ENCODE measurements around the gene SLAMF9.

SLAMF9 gene

DNA sequence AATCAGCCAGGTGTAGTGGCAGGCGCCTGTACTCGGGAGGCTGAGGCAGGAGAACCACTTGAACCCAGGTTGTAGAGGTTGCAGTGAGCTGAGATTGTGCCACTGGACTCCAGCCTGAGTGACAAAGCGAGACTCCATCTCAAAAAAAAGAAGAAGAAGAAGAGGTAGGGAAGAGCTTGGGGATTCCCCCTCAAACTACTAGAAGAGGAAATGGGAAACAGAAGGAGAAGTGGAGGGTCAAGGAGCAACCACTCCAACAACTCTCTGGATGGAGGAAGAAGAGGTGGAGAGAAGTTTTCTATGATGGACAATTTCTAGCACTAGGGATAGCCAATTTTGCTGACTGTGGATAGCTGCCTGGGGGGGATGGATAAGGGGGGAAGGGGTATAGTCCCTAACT, 14.9 kb upstream of the SLAMF9 start:
- TF ChIP-seq ZFX (IDR thresholded peaks at IDR 0.05; ENCODE audit: borderline replicate concordance), result no peak
- TF ChIP-seq, protein P1, sequence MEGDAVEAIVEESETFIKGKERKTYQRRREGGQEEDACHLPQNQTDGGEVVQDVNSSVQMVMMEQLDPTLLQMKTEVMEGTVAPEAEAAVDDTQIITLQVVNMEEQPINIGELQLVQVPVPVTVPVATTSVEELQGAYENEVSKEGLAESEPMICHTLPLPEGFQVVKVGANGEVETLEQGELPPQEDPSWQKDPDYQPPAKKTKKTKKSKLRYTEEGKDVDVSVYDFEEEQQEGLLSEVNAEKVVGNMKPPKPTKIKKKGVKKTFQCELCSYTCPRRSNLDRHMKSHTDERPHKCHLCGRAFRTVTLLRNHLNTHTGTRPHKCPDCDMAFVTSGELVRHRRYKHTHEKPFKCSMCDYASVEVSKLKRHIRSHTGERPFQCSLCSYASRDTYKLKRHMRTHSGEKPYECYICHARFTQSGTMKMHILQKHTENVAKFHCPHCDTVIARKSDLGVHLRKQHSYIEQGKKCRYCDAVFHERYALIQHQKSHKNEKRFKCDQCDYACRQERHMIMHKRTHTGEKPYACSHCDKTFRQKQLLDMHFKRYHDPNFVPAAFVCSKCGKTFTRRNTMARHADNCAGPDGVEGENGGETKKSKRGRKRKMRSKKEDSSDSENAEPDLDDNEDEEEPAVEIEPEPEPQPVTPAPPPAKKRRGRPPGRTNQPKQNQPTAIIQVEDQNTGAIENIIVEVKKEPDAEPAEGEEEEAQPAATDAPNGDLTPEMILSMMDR (IDR thresholded peaks at IDR 0.05), result no peak
- no peak overlapping the region for H3K27ac ChIP-seq

DNA sequence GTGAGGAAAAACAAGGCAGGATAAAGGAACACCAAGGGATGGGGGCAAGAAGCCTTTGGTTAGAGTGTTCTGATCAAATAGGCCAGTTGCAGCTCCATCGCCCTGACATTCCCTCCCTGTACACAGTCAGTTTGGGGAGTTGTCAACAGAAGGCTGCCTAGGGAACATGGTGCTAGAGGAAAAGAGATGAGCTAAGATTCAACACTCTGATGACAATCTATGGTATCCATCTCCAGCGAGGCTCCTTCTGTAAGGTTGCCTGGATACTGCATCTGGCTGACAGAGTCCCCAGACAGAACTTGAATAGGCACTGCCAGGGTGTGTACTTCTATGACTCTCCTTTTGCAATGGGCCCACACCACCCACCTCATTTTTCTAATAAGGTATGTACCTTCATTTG, 11.2 kb upstream of the SLAMF9 start:
- no peak overlapping the region for H3K27ac ChIP-seq
- no peak for TF ChIP-seq ZFX (IDR thresholded peaks at IDR 0.05; ENCODE audit: borderline replicate concordance)
- TF ChIP-seq, protein P1 (IDR thresholded peaks at IDR 0.05), result no peak

DNA sequence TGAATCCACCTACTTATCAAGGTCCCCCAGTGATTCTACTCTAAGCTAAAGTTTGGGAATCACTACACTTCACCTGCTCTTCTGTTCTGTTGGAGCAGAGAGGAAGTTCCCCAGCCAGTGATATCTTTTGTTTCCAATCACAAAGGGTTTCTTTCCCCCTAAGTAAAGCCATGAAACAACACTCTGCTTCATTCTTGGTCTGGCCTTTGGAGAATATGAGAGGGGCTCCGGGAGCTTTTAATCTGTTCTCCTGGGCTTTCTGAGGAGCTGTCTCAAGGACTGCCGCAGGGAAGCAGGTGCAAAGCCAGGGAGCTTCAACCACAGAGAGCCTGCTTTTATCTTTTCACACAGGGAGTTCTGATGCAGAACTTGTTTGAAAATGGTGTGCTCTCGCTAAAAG, 10.1 kb upstream of the SLAMF9 start:
- H3K27ac ChIP-seq, result no peak overlapping the region
- TF ChIP-seq, protein P1 (IDR thresholded peaks at IDR 0.05), result no peak
- TF ChIP-seq ZFX (IDR thresholded peaks at IDR 0.05; ENCODE audit: borderline replicate concordance), result no peak

DNA sequence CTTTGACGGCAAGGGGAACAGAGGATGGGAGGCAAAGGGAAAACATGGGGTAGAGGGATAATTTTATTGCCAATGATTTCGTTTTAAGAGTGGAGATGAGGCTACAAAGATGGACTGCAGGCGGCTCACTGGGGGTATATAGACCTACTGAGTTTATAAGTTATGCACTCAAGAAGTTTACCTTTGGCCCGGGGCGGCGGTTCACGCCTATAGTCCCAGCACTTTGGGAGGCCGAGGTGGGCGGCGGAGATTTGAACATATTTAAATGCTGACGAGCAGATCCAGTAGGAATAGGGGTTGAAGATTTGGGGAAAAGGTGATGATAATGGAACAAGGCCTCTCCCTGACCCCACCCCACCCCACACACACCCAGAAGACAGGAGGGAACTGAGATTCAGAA, 8.1 kb upstream of the SLAMF9 start:
- TF ChIP-seq, protein P1 (IDR thresholded peaks at IDR 0.05), result no peak
- no peak for TF ChIP-seq ZFX (IDR thresholded peaks at IDR 0.05; ENCODE audit: borderline replicate concordance)
- H3K27ac ChIP-seq, result no peak overlapping the region

DNA sequence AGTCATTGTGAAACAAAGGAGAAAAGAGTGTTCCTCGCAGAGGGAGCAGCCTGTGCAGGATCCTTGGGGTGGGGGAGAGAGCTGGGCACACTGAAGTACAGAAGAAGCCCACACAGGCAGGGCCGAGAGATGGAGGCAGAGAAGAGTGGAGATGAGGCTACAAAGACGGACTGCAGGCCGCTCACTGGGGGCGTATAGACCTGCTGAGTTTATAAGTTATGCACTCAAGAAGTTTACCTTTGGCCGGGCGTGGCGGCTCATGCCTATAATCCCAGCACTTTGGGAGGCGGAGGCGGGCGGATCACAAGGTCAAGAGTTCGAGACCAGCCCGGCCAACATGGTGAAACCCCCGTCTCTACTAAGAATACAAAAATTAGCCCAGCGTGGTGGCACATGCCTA, 7.6 kb upstream of the SLAMF9 start:
- H3K27ac ChIP-seq, result no peak overlapping the region
- no peak for TF ChIP-seq ZFX (IDR thresholded peaks at IDR 0.05; ENCODE audit: borderline replicate concordance)
- TF ChIP-seq, protein P1 (IDR thresholded peaks at IDR 0.05), result no peak

DNA sequence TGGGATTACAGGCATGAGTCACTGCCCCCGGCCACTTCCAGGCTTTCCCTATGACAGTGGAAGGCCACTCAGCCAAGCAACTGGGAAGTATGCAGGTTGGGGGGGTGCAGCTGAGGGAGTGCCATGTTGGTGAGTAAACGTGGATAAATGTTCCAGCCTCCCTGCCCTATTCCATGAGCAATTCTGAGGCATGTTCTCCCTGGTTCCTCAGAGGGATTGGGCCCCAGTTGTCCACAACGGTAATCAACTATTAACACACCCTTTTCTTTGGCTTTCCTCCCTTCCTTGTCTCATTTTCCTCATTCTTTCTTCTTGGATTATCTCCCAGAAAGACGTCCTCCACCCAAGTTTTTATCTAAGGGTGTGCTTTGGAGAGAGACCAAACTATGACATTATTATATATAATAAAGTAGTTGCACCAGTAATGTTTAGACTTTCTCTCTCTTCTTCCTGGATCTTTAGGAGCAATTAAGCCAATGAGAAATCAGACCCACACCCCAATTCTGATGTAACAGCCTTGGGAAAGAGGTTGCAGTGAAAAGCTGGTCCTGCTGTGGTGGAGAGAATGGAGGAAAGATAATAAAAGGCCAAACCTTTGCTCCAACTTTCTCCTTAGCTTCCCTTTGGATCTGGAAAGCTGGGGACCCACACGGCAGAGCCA, 6.8 kb upstream of the SLAMF9 start:
- H3K27ac ChIP-seq, result no peak overlapping the region
- TF ChIP-seq, protein P1 (IDR thresholded peaks at IDR 0.05), result no peak
- no peak for TF ChIP-seq ZFX (IDR thresholded peaks at IDR 0.05; ENCODE audit: borderline replicate concordance)

DNA sequence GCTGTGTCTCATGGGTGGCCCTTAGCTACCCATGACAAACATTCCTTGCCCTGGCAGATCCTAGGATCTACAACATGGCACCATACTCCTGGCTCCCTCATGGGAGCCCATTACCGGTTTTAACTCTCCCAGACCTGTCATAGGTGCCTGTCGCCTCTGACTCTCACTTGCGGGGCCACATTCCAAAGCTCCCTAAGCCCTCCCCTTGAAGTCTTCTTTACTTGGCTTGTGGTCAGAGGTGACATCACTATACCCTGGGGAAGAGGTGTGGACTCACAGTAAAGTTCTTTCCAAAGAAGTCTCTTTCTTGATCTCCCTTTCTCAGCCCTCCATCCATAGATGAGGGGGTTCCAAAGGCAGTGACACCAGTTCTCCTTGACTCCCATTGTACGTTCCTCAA, 5.4 kb upstream of the SLAMF9 start:
- no peak overlapping the region for H3K27ac ChIP-seq
- TF ChIP-seq, protein P1 (IDR thresholded peaks at IDR 0.05), result no peak
- TF ChIP-seq ZFX (IDR thresholded peaks at IDR 0.05; ENCODE audit: borderline replicate concordance), result no peak

Measured in 22Rv1 (cell line).